Esophagus (tissue), 2 donors: ENCODE data around the gene GRID1. TPM values are rescaled to one million over a fixed set of nuclear protein-coding genes. Genes with fewer than 3 reads are reported as not detected.

Experiments
- H3K27ac ChIP-seq, 2 donors: one replicate each; pipeline ENCODE4 v1.5.1; 2013; ENCODE audit warnings: low read depth in 2 of 2, mild to moderate bottlenecking in 2 of 2, inconsistent platforms in 1 of 2, low read length in 1 of 2, moderate library complexity in 1 of 2
- H3K27me3 ChIP-seq, 2 donors: one replicate each; pipeline ENCODE4 v1.6.1; 2013; ENCODE audit warnings: low read length in 2 of 2, control low read depth in 1 of 2, mild to moderate bottlenecking in 1 of 2; ENCODE audit not compliant: insufficient read depth in 2 of 2, control insufficient read depth in 1 of 2
- H3K36me3 ChIP-seq, 2 donors: one replicate each; pipeline ENCODE4 v1.6.1; 2013; ENCODE audit warnings: low read length in 1 of 2; ENCODE audit not compliant: control insufficient read depth in 2 of 2, insufficient read depth in 2 of 2
- H3K4me1 ChIP-seq, 2 donors: one replicate each; pipeline ENCODE4 v1.6.1; 2013; ENCODE audit warnings: low read length in 1 of 2; ENCODE audit not compliant: control insufficient read depth in 2 of 2, insufficient read depth in 2 of 2
- H3K4me3 ChIP-seq, 2 donors: one replicate each; pipeline ENCODE4 v1.5.1; 2013; ENCODE audit warnings: low read length in 2 of 2, mild to moderate bottlenecking in 2 of 2, low read depth in 1 of 2, moderate library complexity in 1 of 2
- H3K9me3 ChIP-seq, 2 donors: one replicate each; pipeline ENCODE4 v1.6.1; 2013; ENCODE audit warnings: mild to moderate bottlenecking in 2 of 2, low read depth in 1 of 2, low read length in 1 of 2, moderate library complexity in 1 of 2; ENCODE audit not compliant: control insufficient read depth in 2 of 2, insufficient read depth in 1 of 2
- WGBS, 2 donors: extraction: QIAGEN DNeasy Blood & Tissue Kit; methylation state at CpG; one replicate each; pipeline ENCODE4 v1.1.7; 2013; 5-methylcytosine and 5-hydroxymethylcytosine counted together
- polyA plus RNA-seq, 2 donors: library from polyadenylated mRNA; stranded (reverse); fragments of 200-250 nt; gene quantifications; one replicate each; pipeline ENCODE4 v1.2.3, GENCODE V29; 2013
- donor health status: healthy with polysubstance abuse.
- donor health status: Bipolar disorder and iron deficiency.

Gene GRID1
- polyA plus RNA-seq, 2 donors = 0.04 to 0.32 TPM

- H3K4me1 ChIP-seq = no peaks in the 10 kb centered on the region
- H3K27me3 ChIP-seq = no peaks in the 10 kb centered on the region
- H3K4me3 ChIP-seq = no peak overlapping the region
- no peaks in the 10 kb centered on the region for H3K36me3 ChIP-seq
- 32 to 43% methylated on average over 3 of the region's 3 CpGs for WGBS, 2 donors
- no peak overlapping the region for H3K27ac ChIP-seq
- no peaks in the 10 kb centered on the region for H3K9me3 ChIP-seq
Measured at GRCh38 chr10:85888004-85888403, 478.6 kb downstream of the GRID1 start.

GRCh38 chr10:85874208-85874607, 492.4 kb downstream of the GRID1 start:
- no peaks in the 10 kb centered on the region for H3K4me1 ChIP-seq
- no peak overlapping the region for H3K27ac ChIP-seq
- H3K27me3 ChIP-seq = no peaks in the 10 kb centered on the region
- no peaks in the 10 kb centered on the region for H3K9me3 ChIP-seq
- H3K4me3 ChIP-seq = no peak overlapping the region
- H3K36me3 ChIP-seq = no peaks in the 10 kb centered on the region

- 79 to 80% methylated on average over 3 of the region's 3 CpGs for WGBS, 2 donors
- Histone ChIP-seq H3K9me3 (no peaks in the 10 kb centered on the region), H3K4me1 (no peaks in the 10 kb centered on the region), H3K36me3 (no peaks in the 10 kb centered on the region), H3K27me3 (no peaks in the 10 kb centered on the region), H3K4me3 (no peak overlapping the region), H3K27ac (no peak overlapping the region)
Measured at GRCh38 chr10:85873063-85873462, 493.5 kb downstream of the GRID1 start.

GRCh38 chr10:85868627-85869499, 497.7 kb downstream of the GRID1 start:
- peaks cover 0 to 2% of the 10 kb centered on the region in 2 donors for H3K4me1 ChIP-seq
- no peak overlapping the region for H3K27ac ChIP-seq
- no peak overlapping the region for H3K4me3 ChIP-seq
- no peaks in the 10 kb centered on the region for H3K27me3 ChIP-seq
- no peaks in the 10 kb centered on the region for H3K36me3 ChIP-seq
- WGBS, 2 donors = 87 to 88% methylated on average over 11 of the region's 11 CpGs
- H3K9me3 ChIP-seq = no peaks in the 10 kb centered on the region

GRCh38 chr10:85864868-85865526, 501.6 kb downstream of the GRID1 start:
- Histone ChIP-seq H3K4me3 (no peak overlapping the region), H3K27ac (no peak overlapping the region), H3K4me1 (peaks cover 0 to 2% of the 10 kb centered on the region in 2 donors), H3K27me3 (no peaks in the 10 kb centered on the region), H3K36me3 (no peaks in the 10 kb centered on the region), H3K9me3 (no peaks in the 10 kb centered on the region)
- 69 to 81% methylated on average over 3 of the region's 3 CpGs for WGBS, 2 donors

- Histone ChIP-seq H3K9me3 (no peaks in the 10 kb centered on the region), H3K27ac (no peak overlapping the region), H3K4me1 (peaks cover 0 to 2% of the 10 kb centered on the region in 2 donors), H3K4me3 (no peak overlapping the region), H3K36me3 (no peaks in the 10 kb centered on the region), H3K27me3 (no peaks in the 10 kb centered on the region)
- 74 to 75% methylated on average over 5 of the region's 5 CpGs for WGBS, 2 donors
Measured at GRCh38 chr10:85864173-85864549, 502.4 kb downstream of the GRID1 start.

- H3K4me3 ChIP-seq = no peak overlapping the region
- H3K9me3 ChIP-seq = no peaks in the 10 kb centered on the region
Measured at GRCh38 chr10:85863301-85864172, 503.1 kb downstream of the GRID1 start.

GRCh38 chr10:85862771-85863170, 503.8 kb downstream of the GRID1 start:
- Histone ChIP-seq H3K36me3 (no peaks in the 10 kb centered on the region), H3K4me1 (peaks cover 0 to 2% of the 10 kb centered on the region in 2 donors), H3K27me3 (no peaks in the 10 kb centered on the region), H3K9me3 (no peaks in the 10 kb centered on the region), H3K27ac (no peak overlapping the region), H3K4me3 (no peak overlapping the region)
- WGBS, 2 donors = 57 to 60% methylated on average over 6 of the region's 6 CpGs

More at GRCh38 chr10:85863301-85864172, 503.1 kb downstream of the GRID1 start:
- no peak overlapping the region for H3K27ac ChIP-seq
- no peaks in the 10 kb centered on the region for H3K36me3 ChIP-seq
- no peaks in the 10 kb centered on the region for H3K27me3 ChIP-seq
- 51 to 58% methylated on average over 7 of the region's 7 CpGs for WGBS, 2 donors
- H3K4me1 ChIP-seq = peaks cover 0 to 2% of the 10 kb centered on the region in 2 donors

GRCh38 chr10:85861513-85862197, 504.9 kb downstream of the GRID1 start:
- H3K27me3 ChIP-seq = no peaks in the 10 kb centered on the region
- no peak overlapping the region for H3K4me3 ChIP-seq
- H3K9me3 ChIP-seq = no peaks in the 10 kb centered on the region
- 52 to 64% methylated on average over 3 of the region's 3 CpGs for WGBS, 2 donors
- peaks cover 0 to 2% of the 10 kb centered on the region in 2 donors for H3K4me1 ChIP-seq
- no peak overlapping the region for H3K27ac ChIP-seq
- H3K36me3 ChIP-seq = no peaks in the 10 kb centered on the region
